Measurements from ENCODE around the gene NEO1.
"Not testable (repeated sequence)": the region's sequence is repeated elsewhere in the genome, so short reads cannot be mapped to it uniquely, and the experiment has no call there.

NEO1 gene

DNA sequence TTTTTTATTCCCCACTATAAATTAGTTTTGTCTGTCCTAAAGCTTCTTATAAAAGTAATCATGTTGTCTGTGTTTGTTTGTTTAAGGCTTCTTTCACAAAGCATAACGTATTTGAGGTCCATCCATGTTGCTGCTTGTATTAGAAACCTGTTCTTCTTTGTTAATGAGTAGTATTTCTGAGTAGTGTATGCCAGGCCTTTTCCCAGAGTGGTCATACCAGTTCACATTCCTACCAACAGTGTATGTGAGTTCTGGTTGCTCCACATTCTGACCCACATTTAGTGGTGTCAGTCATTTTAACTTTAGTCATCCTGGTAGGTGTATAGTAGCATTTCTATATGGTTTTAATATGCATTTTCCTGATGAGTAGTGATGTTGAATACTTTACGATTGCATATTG, 98.6 kb downstream of the NEO1 start:
- no peak for DNase-seq

DNA sequence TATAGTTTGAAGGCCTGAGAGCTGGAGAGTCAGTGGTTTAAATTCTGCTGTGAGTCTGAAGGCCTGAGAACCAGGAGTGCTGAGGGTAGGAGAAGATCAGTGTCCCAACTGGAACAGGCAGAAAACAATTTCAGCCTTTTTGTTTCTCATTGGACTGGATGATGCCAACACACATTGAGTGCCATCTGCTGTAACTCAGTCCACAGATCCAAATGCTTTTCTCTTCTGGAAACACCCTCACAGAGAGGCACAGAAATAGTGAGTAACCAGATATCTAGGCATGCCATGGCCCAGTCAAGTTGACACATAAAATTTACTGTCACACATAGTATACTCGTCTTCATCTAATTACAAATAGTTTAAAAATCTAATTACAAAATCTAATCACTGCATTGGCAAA, 100.8 kb downstream of the NEO1 start:
- DNase-seq = no peak

DNA sequence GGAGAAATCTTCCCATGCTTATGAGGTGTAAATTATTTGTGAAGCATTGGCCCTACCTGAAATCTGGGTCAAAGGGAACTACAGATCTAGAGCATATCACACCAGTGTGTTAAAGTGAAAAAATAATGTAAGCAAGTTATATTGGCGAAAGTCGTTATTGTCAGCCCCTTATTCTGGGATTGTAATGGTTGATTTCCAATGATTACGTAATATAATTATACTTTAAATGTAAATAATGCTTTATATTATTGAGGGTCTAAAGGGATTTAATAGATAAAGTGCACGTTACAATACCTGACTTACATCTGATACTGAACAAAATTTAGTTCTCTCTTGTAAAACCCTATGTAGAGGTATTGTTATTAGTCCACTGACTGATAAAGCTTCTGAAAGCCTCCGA, 101.2 kb downstream of the NEO1 start:
- no peak for DNase-seq

DNA sequence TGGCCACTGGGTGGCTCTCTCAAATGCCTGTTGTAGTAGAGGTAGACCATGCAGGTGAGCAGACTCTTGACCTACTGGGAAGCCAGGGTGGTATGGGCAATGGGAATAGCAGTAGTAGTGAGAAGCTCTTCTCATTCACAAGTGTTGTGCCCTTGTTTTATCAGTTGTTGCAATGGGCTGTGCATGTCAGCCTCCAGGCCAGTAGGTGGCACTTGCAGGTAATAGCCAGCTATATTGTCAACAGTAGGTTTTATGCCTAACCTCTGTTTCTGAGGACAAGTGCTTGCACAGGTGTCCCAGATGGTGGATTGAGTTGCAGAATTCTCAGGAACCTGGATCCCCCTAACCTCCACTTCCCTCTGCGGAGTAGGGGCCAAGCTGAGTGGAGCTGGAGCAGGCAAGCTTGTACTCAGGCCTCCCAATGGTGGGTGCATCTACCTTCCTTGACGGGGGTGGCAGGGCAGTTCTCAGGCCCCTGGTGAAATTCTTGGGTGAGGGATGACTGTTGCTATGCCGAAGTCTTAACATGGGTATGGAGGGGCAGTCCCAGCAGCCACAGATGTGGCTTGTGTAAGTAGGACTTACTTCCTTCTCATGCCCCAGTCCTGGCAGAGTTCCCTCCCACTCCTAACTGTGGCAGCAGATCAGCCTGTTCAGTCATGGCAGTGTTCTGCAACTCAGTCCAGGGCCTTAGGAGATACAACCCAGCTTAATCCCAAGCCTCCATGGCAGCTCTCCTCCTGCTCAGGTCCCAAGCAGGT, 104.3 kb downstream of the NEO1 start:
- no peak for DNase-seq

DNA sequence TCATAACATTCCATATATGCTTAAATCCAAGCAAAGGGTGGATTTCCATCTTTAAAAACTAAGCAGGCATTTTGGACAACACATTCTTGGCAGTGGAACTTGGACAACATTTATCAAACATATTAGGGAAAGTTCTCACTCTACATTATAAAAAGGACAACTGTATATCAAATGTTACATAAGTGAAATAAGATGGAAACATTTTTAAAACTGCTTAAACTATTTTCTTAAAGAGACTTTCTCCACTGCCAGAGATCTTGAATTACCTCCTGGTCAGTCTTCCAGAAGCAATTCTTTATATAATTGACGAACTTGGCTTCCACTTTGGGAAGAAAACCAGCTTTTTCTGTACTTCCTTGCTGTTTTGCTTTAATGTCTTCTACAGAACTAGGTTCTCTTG, 109.3 kb downstream of the NEO1 start:
- no peak for DNase-seq

DNA sequence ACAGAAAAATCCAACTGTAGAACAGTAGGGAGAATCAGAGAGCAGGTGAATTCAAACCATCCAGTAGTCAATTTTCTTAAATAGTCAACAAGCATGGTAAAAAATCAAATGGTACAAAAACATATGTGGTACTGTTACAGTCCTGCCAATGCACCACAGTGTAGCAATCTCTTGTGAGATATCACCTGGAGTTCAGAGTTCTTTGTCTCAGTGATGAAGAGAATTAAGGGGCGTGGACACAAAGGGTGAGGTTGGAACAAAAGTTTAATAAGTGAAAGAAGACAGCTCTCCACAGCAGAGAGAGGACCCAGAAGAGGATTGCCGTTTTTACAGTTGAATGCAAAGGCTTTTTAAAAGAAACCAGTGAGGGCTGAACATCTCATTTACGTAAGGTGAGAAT, 113.2 kb downstream of the NEO1 start:
- no peak for DNase-seq

DNA sequence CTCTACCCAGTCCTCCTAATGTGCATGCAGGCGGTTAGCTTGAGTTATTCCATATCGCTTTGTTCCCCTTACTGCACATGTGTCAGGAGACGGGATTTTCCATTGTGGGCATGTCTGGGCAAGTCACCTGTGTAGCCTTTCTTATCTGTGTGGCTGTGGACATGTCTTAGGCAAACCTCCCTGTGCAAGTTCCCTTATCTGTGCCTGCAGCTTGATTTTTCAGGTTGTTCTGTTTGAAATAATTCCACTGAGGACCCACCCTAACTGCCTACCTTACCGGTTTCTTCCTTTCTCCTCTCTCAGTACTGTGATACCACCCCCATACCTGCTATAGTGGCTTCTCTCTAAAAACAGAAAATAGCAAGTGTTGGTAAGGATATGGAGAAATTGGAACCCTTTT, 113.6 kb downstream of the NEO1 start:
- no peak for DNase-seq

DNA sequence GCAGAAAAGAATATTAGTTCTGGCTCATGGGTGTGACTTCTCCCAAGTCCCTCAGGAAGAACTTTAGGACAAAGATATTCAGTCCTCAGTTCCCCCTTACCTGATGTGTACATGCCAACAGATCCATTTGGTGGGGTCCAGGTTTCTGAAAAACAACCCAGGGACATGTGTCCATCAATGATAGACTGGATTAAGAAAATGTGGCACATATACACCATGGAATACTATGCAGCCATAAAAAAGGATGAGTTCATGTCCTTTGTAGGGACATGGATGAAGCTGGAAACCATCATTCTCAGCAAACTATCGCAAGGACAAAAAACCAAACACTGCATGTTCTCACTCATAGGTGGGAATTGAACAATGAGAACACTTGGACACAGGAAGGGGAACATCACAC, 114.4 kb downstream of the NEO1 start:
- not testable (repeated sequence) for DNase-seq

DNA sequence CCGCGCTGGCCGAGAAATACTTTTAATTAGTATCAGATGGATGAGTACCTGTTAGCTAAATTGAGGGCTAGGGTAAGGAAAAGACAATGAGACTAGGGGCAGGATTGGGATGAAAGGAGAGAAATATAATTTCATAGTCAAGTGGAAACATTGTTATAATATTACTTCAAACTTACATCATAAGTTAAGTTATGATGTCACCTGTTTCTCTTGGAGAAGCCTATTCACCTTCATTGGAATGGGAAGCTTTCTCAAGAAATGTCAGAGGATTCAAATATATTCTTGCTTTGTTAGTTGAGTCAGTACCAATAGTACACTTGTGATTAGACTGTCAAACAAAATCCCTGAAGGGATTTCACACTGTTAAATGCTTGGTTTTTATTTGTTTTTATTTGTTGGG, 116.2 kb downstream of the NEO1 start:
- no peak for DNase-seq

DNA sequence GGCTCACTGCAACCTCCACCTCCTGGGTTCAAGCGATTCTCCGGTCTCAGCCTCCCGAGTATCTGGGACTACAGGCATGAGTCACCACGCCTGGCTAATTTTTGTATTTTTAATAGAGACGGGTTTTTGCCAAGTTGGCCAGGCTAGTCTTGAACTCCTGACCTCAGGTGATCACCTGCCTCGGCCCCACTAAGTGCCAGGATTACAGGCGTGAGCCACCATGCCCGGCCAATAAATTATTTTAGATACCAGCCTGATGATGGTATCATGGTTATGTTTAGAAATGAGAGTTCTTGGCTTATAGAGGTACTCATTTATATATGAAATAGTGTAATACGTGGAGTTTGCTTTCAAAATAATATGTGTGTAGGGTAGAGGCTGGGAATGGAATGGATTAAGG, 119.4 kb downstream of the NEO1 start:
- no peak for DNase-seq

DNA sequence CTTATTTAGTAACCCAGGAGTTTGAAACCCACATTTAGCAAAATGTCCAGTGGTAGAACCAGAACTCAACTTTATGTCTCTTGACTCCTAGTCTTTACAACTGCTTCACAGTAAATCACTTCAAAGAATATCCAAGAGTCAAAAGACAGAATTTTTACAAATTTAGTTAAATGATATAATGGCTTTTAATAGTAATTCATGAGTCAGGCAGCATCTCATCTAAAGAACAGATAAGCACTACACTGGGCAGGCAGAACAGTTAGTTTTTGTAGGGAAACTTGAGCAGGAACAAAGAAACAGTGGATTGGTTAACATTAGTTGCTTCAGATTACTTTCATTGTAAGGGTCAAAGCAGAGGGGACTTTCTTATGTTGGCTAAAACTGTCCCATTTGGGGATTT, 120.2 kb downstream of the NEO1 start:
- DNase-seq = no peak

DNA sequence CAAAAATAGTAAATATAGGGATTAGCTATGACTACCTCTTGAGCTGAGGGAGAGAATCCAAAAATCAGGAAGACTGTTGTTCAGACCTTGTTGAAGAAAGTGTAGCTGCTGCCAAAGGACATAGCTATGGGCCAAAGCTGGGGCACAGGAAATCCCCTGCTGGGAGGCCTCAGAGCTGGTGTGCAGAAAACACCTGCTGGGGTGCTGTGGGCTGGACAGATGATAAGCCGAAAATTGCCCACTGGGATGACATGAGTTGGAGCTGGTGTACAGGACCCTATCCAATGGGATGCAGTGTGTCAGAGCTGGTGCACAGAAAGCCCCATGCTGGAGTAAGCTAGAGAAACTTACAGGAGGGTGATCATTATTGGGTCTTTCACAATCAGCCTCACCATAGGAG, 121.9 kb downstream of the NEO1 start:
- no peak for DNase-seq

DNA sequence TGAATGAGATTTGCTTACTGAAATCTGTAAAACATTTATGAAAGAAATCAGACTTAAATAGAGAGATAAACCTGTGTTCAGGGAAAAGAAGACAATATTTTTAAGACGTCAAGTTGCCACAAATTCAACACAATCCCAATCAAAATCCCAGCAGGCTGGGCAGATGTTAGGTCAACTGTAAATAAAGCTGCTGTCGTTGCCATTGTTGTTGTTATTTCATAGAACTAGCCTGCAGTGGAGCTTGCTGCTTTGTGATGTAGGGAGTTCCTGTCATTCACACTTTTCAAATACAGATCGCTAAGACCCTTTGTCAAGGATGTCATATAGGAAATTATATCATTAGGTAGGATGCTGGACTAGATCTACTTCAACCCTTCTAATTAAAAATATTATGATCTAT, 123.1 kb downstream of the NEO1 start:
- DNase-seq = no peak

DNA sequence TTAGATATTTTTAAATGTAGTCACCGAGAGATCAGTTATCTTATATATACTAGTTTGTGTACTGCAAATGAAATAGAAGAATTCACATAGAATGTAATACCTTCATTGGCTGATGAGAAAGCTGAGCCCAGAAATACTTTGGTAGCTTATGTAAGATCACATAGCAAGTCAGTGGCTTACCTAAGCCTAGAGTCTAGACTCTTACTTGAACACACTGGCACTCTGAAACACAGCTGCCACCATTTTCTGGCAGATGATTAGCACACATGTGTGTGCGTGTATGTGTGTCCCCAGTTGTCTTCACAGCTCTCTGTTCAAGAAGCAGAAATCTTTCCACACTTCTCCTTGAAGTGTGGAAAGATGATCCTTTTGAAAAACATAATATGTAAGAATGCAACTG, 124.3 kb downstream of the NEO1 start:
- no peak for DNase-seq

DNA sequence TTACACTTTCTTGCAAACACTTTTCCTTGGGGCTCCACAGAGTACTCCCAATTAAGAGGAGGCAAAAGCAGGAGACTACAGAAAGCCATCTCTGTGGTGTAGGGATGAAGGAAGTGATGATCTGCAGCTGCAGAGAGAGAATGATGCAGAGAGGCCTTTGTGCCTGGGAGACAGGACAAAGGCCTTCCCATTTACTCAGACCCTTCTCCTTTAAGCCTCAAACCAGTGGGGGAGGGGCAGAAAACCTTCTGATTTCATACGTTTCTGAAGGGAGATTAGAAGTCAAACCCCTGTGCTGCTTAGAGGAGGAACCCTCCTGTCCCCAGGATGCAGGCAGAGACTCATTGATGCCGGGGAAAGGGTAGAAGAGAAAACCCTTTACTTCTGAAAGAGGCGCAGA, 130.8 kb downstream of the NEO1 start:
- no peak for DNase-seq

DNA sequence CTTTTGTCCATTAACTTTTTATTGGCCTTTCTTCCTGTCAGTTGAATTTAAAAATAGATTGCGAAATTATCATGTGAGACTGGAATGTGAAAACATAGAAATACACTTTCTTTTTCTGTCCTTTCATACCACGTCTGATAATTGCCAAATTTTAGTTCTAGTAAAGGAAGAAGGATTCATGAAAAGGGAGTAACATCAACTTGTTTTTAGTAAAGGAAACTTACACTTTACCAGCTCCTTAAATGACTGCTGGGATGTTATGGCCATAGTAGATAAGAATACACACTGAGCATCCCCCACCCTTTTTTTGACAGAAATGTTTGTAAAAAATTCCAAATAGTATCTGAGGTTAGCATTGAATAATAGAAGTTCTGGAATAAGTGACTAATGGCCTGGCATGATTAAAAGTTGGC, 137.9 kb downstream of the NEO1 start:
- DNase-seq = no peak

DNA sequence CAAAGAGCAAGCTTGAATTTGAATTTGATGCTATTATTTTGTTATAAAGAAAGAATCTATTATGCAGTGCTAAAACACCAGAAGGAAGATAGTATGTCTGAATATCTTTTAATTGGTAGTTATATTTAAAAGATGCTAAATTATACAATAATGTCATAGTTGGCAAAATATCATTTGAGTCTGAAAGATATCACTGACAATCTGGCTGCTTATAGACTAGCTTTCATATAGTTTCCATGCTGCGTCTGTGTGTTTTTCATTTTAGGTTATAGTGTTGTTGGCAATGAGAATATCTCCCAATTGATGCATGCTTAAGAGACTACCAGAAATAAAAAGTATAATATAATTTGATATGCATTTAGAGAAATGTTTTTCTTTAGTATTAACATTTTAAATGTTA, 142.9 kb downstream of the NEO1 start:
- DNase-seq = no peak

DNA sequence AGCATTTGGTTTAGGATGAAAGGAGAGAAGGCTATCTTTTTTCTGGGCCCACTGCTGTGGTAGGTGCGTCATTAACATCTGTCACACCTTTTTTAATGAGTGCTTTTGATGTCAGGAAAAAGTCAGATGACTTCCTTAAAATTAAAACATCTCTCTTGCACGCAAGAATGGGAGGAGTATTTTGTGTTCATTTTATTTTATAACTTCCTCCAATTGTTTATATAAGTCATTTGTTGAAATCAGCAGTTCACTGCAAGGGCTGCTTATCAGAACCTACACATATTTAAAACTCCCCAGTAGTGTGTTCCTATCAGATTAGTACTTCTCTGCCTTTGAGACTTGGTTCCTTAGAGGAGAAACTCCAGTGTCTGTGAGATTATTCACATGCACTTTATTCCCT, 143.8 kb downstream of the NEO1 start:
- DNase-seq = no peak

DNA sequence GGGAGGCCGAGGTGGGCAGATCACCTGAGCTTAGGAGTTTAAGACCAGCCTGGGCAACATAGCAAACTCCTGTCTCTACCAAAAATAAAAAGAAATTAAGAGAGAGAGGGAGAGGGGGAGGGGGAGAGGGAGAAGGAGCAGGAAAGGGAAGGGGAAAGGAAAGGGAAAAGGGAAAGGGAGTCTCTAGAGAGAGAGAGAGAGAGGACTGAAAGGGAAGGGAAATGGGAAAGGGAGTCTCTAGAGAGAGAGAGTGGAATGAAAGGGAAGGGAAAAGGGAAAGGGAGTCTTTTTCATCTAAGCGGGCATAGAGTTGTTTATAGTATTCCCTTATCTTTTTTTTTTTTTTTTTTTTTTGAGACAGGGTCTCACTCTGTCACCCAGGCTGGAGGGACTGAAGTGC, 148.1 kb downstream of the NEO1 start:
- DNase-seq = no peak

DNA sequence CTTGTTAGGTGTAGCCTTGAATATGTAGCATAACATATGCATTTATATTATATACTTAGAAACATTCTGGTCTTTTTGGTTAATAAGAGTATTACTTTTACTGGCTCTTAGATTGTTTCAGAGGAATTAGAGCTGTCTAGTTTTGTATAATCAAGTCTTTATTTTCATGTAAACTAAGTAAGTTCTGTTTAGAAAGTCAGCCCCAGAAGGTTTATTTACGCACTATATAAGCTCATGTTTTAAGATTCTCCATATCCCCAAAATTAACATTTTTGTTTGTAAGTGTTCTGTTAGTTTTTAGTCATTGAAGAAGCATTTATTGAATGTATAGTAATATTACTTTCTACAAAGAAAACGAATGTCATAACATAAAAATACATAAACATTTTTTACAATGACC, 158.4 kb downstream of the NEO1 start:
- no peak for DNase-seq

DNA sequence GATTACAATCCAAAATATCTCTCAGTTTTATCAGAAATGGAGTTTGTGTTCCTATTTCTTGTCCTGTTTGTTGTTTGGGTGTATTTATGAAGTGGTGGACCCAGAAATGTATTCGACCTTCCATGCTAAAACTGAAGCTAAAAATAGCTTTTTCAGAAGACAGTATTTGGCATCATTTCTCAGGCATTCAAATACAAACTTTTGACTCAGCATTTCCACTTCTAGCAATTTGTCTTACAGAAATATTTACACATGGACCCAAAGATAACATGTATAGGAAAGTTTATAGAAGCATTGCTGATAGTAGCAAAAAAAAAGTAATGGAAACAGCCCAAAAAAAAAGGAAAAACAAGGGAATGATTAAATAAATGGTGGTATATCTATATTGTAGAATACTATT, 160.2 kb downstream of the NEO1 start:
- DNase-seq = no peak

DNA sequence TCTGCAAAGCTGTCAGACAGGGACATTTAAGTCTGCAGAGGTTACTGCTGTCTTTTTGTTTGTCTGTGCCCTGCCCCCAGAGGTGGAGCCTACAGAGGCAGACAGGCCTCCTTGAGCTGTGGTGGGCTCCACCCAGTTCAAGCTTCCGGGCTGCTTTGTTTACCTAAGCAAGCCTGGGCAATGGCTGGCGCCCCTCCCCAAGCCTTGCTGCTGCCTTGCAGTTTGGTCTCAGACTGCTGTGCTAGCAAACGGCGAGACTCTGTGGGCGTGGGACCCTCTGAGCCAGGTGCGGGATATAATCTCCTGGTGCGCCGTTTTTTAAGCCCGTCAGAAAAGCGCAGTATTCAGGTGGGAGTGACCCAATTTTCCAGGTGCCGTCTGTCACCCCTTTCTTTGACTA, 169.2 kb downstream of the NEO1 start:
- DNase-seq = not testable (repeated sequence)

DNA sequence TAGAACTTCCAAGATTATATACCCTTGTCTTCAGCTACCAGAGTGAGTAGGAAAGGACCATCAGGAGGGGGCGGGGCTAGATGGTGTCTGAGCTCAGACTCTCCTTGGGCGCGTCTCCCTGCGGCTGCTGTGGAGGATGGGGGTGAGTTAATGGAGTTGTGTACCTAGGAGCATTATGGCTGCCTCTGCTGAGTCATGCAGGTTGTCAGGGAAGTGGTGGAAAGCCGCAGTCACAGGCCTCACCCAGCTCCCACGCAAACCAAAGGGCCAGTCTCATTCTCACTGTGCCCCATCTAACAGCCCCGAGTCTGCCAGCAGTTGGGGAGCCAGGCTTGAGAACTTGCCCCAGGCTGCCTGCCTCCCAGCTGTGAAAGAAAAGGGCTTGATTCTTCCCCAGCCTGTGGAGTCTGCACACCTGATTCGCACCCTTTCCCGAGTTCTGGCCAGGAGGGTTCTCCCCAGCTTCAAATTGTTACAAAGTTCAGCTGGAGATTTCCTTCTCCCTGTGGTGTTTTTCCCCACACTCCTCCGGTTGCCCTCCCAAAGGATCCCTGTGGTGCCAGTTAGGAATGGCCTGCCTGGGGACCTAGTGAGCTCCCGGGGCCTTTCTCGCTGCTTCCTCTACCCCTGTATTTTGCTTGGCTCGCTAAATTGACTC, 173.2 kb downstream of the NEO1 start:
- peak; percentile 13 to 26 for DNase-seq

DNA sequence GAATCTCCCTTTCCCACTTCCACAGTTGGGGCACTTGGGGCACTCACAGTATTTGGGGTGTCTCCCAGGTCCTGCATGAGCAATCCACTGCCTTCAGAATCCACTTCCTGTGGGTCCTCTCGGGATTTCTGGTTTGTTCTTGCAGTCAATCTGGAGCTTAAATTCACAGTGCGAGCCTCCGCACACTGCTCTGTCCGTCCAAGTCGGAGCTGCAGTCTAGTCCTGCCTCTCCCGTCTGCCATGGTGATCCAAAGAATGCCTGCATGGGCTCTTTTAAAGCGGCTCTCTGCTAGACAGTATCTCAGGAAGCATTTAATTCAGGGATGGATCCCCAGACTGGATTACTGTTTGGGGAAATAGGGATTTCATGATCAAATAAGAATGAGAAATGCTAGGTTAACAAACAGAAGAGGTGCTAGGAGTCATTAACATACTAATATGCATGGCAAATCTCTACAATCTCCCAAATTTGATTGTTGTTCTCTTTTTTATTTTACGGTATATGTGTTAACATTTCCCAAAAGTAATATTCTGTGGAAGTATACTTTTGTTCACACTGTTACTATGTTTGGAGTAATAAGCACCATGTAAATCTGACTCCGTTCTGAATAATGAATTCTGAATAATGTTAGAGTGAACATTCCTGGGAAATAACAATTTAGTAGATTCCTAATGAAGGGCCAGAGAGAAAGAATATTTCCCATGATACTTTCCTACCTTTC, 174.0 kb downstream of the NEO1 start:
- no peak for DNase-seq

Measured in stimulated activated CD4-positive, alpha-beta T cell treated with anti-CD3 and anti-CD28 coated beads, Interleukin-2, amount 100 ng/mL, for 48 hours (primary cell).